Measurements from ENCODE around the gene POLA2.

Gene POLA2

GRCh38 chr11:65334696-65335295 is 73.0 kb downstream of the POLA2 start:
- DNase-seq (ENCODE audit: low read depth), result no peak

GRCh38 chr11:65338676-65339075 is 76.9 kb downstream of the POLA2 start:
- DNase-seq (ENCODE audit: low read depth), result no peak

- no peak for DNase-seq (ENCODE audit: low read depth)
Measured at GRCh38 chr11:65340226-65340625, 78.5 kb downstream of the POLA2 start.

- DNase-seq (ENCODE audit: low read depth), result no peak
Measured at GRCh38 chr11:65341856-65342255, 80.1 kb downstream of the POLA2 start.

Data from activated gamma-delta T cell treated with anti-CD3 and anti-CD28 coated beads, Interleukin-2, amount 50 U/mL, for 16 hours (primary cell).